ENCODE results near the gene TMEM8B. TPM values are rescaled to one million over a fixed set of nuclear protein-coding genes. Genes with fewer than 3 reads are reported as not detected.

The TMEM8B gene
- total RNA-seq, 1 donor from 2014 or later: 9.0 TPM

DNA sequence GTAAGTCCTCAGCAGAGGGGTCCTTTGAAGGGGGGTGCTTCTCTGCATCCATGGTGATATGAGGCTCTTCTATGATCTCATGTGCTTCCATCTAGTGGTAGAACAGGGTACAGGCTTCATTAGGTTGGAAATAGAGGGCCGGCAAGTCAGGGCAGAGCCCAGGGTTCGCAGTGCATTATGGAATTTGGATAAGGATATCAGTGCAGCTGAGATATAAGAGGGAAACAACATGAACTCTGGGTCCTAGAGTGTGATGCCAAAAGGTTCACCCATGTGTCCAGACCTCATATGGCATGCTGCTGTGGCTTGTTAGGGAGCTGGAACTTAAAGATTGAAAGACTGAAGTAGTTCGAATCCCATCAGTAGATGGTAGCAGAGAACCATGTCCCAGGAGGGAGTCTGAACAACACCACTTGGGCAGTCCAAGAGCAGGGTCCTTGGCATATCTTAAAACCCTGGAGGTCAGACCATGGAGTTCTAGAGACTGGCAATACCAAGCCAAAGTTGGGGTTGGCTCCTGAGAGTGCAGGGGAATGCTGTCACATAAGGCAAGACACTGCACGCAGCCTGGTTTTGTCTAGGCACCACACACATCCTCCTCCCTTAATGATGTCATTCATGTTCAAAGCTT is 2.8 kb upstream of the TMEM8B start:
- peaks cover 14% of the 10 kb centered on the region for H3K27me3 Mint-ChIP-seq (ENCODE audit: unreplicated experiment)
- no peak overlapping the region for H3K27ac Mint-ChIP-seq (ENCODE audit: unreplicated experiment)
- peak; percentile 75 for TF ChIP-seq CTCF (IDR thresholded peaks at IDR 0.05; ENCODE audit: unreplicated experiment)
- H3K4me3 Mint-ChIP-seq (ENCODE audit: unreplicated experiment): peak overlapping the region; percentile 53
- H3K4me1 Mint-ChIP-seq (ENCODE audit: unreplicated experiment): peaks cover 23% of the 10 kb centered on the region
- no peaks in the 10 kb centered on the region for H3K9me3 Mint-ChIP-seq (ENCODE audit: unreplicated experiment)
- DNase-seq (ENCODE audit: low spot score): peak; percentile 48
- H3K36me3 Mint-ChIP-seq (ENCODE audit: low read depth, unreplicated experiment): peaks cover 3% of the 10 kb centered on the region

- no peak for DNase-seq (ENCODE audit: low spot score)
- Mint-ChIP-seq H3K27me3 (ENCODE audit: unreplicated experiment) (peaks cover 19% of the 10 kb centered on the region), H3K36me3 (ENCODE audit: low read depth, unreplicated experiment) (peaks cover 3% of the 10 kb centered on the region), H3K4me3 (ENCODE audit: unreplicated experiment) (peak overlapping the region; percentile 38), H3K27ac (ENCODE audit: unreplicated experiment) (peak overlapping the region; percentile 16), H3K4me1 (ENCODE audit: unreplicated experiment) (peaks cover 23% of the 10 kb centered on the region), H3K9me3 (ENCODE audit: unreplicated experiment) (no peaks in the 10 kb centered on the region)
- no peak for TF ChIP-seq CTCF (IDR thresholded peaks at IDR 0.05; ENCODE audit: unreplicated experiment)
Measured at GRCh38 chr9:35827486-35827885, 1.5 kb upstream of the TMEM8B start.

DNA sequence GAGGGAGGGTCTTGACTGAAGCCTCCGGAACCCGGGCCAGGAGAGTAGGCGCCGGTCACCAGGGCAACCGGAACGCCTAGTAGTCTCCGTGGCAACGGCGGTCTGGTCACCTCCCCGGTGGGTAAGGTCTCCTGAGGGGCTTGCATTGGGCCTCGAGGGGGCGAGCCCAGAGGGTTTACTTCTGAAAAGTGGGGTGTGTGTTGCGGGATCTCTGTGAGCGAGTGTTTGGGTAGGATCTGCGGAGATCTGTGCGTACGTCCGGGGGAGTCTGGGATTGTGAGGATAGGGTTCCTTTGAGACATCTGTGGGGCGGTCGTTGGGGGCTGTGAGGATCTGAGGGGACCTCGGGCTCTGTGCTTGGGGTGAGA is 328 bp upstream of the TMEM8B start, which contains the start of gene FAM221B:
Gene FAM221B, minus strand, starts transcription at position 17 of the 368 bp plus-strand sequence. CDS start 2,571 bp downstream, outside the sequence.
- Mint-ChIP-seq H3K9me3 (ENCODE audit: unreplicated experiment) (no peaks in the 10 kb centered on the region), H3K27ac (ENCODE audit: unreplicated experiment) (peak within 1 kb of the TSS; percentile 92), H3K36me3 (ENCODE audit: low read depth, unreplicated experiment) (peaks cover 3% of the 10 kb centered on the region), H3K27me3 (ENCODE audit: unreplicated experiment) (peaks cover 26% of the 10 kb centered on the region), H3K4me1 (ENCODE audit: unreplicated experiment) (peaks cover 23% of the 10 kb centered on the region), H3K4me3 (ENCODE audit: unreplicated experiment) (peak within 1 kb of the TSS; percentile 95)
- DNase-seq (ENCODE audit: low spot score): peak; percentile 60
- no peak for TF ChIP-seq CTCF (IDR thresholded peaks at IDR 0.05; ENCODE audit: unreplicated experiment)

- H3K4me1 Mint-ChIP-seq (ENCODE audit: unreplicated experiment): peaks cover 28% of the 10 kb centered on the region
- TF ChIP-seq CTCF (IDR thresholded peaks at IDR 0.05; ENCODE audit: unreplicated experiment): no peak
- H3K36me3 Mint-ChIP-seq (ENCODE audit: low read depth, unreplicated experiment): peaks cover 11% of the 10 kb centered on the region
- H3K27me3 Mint-ChIP-seq (ENCODE audit: unreplicated experiment): peaks cover 28% of the 10 kb centered on the region
- H3K27ac Mint-ChIP-seq (ENCODE audit: unreplicated experiment): peak overlapping the region; percentile 72
- H3K4me3 Mint-ChIP-seq (ENCODE audit: unreplicated experiment): peak overlapping the region; percentile 90
- DNase-seq (ENCODE audit: low spot score): no peak
- H3K9me3 Mint-ChIP-seq (ENCODE audit: unreplicated experiment): no peaks in the 10 kb centered on the region
Measured at GRCh38 chr9:35829764-35830096, 702 bp downstream of the TMEM8B start.

DNA sequence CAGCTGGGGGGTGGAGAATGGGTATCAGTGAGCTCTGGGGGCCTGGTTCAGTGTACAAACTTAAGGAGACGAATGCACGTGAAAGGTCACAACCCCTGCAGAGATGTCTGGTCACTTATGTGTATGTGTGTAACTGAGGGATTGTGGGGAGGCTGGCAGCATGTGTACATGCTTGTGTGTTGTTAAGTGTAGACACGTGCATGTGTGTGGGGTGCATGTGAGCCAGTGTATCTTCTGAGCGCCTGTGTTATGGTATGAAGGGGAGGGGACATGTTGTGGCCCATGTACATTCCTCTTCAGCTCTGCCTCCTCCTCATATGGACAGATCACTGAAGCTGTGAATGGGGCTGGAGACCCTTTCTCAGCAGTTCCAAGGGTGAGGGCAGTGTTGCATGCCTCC is 2.0 kb downstream of the TMEM8B start:
- Mint-ChIP-seq H3K4me3 (ENCODE audit: unreplicated experiment) (no peak overlapping the region), H3K36me3 (ENCODE audit: low read depth, unreplicated experiment) (peaks cover 8% of the 10 kb centered on the region), H3K27ac (ENCODE audit: unreplicated experiment) (no peak overlapping the region), H3K4me1 (ENCODE audit: unreplicated experiment) (peaks cover 39% of the 10 kb centered on the region), H3K9me3 (ENCODE audit: unreplicated experiment) (no peaks in the 10 kb centered on the region), H3K27me3 (ENCODE audit: unreplicated experiment) (peaks cover 30% of the 10 kb centered on the region)
- no peak for TF ChIP-seq CTCF (IDR thresholded peaks at IDR 0.05; ENCODE audit: unreplicated experiment)
- no peak for DNase-seq (ENCODE audit: low spot score)
